Activated T-cell treated with anti-CD3 and anti-CD28 coated beads, Interleukin-2, amount 50 U/mL, for 24 hours (primary cell): ENCODE measurements around the gene SRSF6.
A peak's percentile ranks its signal among the peaks of the same experiment; 100 is the strongest.
"Not testable (repeated sequence)": the region's sequence is repeated elsewhere in the genome, so short reads cannot be mapped to it uniquely, and the experiment has no call there.

Source experiments
- DNase-seq: peaks from one replicate; pipeline ENCODE4 v3.0.0-alpha.2; 2020
- H3K27ac Mint-ChIP-seq: 2 replicates; pipeline ENCODE4 v1.8.0; 2020; ENCODE audit warnings: mild to moderate bottlenecking, mixed read lengths
- H3K27me3 Mint-ChIP-seq: 2 replicates; pipeline ENCODE4 v1.8.0; 2020; ENCODE audit warnings: mixed read lengths
- H3K36me3 Mint-ChIP-seq: 2 replicates; pipeline ENCODE4 v1.8.0; 2020; ENCODE audit warnings: low read depth, mixed read lengths
- H3K4me1 Mint-ChIP-seq: 2 replicates; pipeline ENCODE4 v1.8.0; 2020; ENCODE audit warnings: low read depth, mixed read lengths
- H3K4me3 Mint-ChIP-seq: 2 replicates; pipeline ENCODE4 v1.8.0; 2020; ENCODE audit warnings: mild to moderate bottlenecking, moderate library complexity, mixed read lengths
- H3K9me3 Mint-ChIP-seq: 2 replicates; pipeline ENCODE4 v1.8.0; 2020; ENCODE audit warnings: mixed read lengths

Gene SRSF6

DNA sequence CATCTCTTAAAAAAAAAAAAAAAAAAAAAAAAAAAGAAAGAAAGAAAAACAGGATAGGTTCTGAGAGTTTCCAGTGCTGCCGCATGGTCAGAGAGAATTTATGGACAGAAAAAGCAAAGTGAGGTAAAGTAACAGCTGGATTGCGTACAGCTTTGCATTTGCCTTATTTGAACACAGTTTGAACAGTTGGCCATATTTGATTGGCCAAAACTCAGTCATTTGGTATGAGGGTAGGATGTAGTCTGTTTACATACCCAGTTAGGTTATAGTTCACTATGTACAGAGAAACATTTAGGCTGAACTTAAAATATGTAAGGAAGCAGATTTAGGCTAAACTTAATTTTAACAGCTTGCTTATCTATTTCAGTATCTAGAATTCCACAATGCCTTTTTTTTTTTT lies 32.3 kb downstream of the SRSF6 start:
- no peak for DNase-seq

DNA sequence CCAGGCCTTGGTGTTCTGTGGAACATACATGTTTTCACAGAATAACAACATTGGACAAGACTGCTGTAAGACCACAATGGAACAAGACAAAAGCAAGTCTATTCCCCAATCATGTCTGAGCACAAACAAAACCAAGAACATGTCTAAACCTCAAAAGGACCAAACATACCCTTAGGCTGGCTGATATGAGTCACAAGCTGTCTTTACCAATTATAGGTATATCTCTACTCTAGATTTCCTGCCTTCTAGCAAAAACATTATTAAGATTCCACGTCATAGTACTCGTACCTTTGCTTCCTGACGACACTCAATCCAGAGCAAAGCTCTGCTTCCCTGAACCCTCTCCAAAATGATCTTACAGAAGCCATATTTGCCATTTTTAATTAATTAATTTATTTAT lies 34.4 kb downstream of the SRSF6 start:
- Mint-ChIP-seq H3K9me3 (peaks cover 9% of the 10 kb centered on the region), H3K36me3 (no peaks in the 10 kb centered on the region), H3K27ac (no peak overlapping the region), H3K4me1 (peaks cover 7% of the 10 kb centered on the region), H3K27me3 (peaks cover 9% of the 10 kb centered on the region), H3K4me3 (no peak overlapping the region)
- DNase-seq: no peak

More for the DNA sequence above, 32.3 kb downstream of the SRSF6 start:
- Mint-ChIP-seq H3K4me3 (no peak overlapping the region), H3K9me3 (peaks cover 10% of the 10 kb centered on the region), H3K27ac (no peak overlapping the region), H3K36me3 (no peaks in the 10 kb centered on the region), H3K27me3 (peaks cover 9% of the 10 kb centered on the region), H3K4me1 (peaks cover 7% of the 10 kb centered on the region)

DNA sequence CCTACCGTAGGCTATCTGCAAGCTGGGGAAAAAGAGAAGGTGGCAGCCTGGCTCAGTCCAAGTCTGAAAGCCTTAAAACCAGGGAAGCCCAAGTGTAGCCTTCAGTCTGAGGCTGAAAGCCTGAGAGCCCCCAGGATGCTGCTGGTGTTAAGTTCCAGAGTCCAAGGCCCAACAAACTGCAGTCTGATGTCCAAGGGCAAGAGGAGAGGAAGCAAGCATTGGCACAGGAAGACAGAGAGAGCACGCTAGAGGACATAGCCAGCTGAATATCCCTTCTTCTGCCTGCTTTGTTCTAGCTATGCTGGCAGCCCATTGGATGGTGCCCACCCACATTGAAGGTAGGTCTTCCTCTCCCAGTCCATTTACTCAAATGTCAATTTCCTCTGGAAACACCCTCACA lies 37.7 kb downstream of the SRSF6 start:
- Mint-ChIP-seq H3K27ac (no peak overlapping the region), H3K36me3 (no peaks in the 10 kb centered on the region), H3K4me1 (peaks cover 7% of the 10 kb centered on the region), H3K4me3 (no peak overlapping the region), H3K9me3 (peaks cover 2% of the 10 kb centered on the region), H3K27me3 (peaks cover 7% of the 10 kb centered on the region)
- DNase-seq: no peak

DNA sequence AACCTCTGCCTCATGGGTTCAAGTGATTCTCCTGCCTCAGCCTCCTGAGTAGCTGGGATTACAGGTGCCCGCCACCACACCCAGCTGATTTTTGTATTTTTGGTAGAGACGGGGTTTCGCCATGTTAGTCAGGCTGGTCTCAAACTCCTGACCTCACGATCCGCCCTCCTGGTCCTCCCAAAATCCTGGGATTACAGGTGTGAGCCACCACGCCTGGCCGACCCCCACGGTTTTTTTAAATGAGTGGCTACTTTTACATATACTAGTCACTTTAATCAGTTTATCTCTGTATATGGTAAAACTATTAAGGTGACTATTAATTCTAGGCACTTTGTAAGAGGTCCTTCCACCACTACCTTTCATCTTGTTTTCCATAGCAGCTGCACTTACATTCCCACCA lies 44.3 kb downstream of the SRSF6 start:
- not testable (repeated sequence) for H3K4me3 Mint-ChIP-seq, H3K36me3 Mint-ChIP-seq, DNase-seq, H3K27ac Mint-ChIP-seq, H3K4me1 Mint-ChIP-seq, H3K9me3 Mint-ChIP-seq
- peaks cover 36% of the 10 kb centered on the region for H3K27me3 Mint-ChIP-seq

DNA sequence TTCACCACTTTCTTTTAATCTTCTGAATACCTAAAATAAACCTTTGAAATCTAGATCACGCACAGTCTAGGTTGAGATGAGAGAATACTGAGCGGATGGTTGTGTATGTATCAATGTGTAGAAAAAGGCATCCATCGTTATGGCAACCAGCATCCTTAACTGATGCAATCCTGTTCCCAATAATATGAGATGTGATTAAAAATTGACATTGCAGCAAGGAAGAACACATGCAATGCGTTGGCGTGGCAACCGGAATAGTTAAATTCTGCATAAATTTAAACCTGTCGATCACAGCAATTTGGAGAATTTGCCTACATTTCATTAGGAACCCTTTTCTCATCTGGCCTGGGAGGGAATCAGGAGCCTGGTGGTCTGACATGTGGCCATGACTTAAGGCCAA lies 48.5 kb downstream of the SRSF6 start:
- peaks cover 58% of the 10 kb centered on the region for H3K27me3 Mint-ChIP-seq

DNA sequence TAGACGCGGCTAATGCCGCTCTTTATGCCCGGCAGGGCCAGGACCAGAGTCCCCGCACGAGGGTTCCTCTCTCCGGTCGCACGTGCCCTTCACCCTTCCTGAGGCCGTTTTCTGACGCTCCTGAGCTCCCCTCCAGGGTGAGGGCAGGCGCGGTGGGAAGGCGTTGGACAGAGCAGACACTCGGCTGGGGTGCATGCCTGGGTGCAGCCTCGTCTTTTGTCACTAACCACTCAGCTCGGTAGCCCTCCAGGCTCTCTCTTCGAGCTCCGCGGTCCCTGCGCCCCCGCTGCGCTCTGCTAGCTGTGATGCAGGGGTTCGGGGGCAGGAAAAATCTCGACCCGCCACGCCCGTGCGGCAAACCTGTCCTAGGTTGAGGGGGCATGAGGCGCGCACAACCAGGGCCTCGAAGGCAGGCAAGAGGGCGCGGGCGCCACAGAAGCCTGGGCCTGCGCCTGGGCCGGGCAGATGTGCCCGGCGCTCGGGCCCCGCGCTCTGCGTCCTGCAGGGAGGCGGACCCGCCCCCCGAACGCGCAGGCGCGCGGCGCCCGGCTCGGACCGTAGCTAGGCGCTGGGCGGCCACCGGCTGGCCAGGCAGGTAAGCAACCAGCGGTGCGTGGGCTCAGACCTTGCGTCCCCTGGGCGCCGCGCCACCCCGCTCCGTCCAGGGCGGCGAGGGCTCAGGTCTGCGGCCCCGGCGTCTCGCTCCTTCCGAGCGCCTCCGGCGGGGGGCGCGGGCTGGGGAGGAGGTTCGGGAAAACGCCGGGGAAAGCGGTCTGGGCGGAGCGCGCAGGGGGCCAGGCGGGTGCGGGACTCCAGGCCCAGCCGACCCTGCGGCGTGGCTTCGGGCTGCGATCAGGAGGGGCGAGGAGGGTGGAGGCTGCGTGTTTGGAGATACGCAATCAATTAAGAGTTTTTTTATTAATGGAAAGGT lies 49.7 kb downstream of the SRSF6 start, which contains the start of gene L3MBTL1:
L3MBTL1 (plus strand) TSS at position 548 of the 931 bp plus-strand sequence. CDS start 5,807 bp downstream, outside the sequence.
- Mint-ChIP-seq H3K27me3 (peaks cover 56% of the 10 kb centered on the region), H3K27ac (no peak within 1 kb of the TSS), H3K9me3 (no peaks in the 10 kb centered on the region), H3K4me1 (peaks cover 4% of the 10 kb centered on the region), H3K4me3 (peak within 1 kb of the TSS; percentile 70), H3K36me3 (no peaks in the 10 kb centered on the region)
- peak; percentile 42 for DNase-seq

More for the DNA sequence above, 48.5 kb downstream of the SRSF6 start:
- Mint-ChIP-seq H3K27ac (no peak overlapping the region), H3K9me3 (no peaks in the 10 kb centered on the region), H3K36me3 (no peaks in the 10 kb centered on the region), H3K4me1 (peaks cover 4% of the 10 kb centered on the region), H3K4me3 (no peak overlapping the region)
- no peak for DNase-seq

DNA sequence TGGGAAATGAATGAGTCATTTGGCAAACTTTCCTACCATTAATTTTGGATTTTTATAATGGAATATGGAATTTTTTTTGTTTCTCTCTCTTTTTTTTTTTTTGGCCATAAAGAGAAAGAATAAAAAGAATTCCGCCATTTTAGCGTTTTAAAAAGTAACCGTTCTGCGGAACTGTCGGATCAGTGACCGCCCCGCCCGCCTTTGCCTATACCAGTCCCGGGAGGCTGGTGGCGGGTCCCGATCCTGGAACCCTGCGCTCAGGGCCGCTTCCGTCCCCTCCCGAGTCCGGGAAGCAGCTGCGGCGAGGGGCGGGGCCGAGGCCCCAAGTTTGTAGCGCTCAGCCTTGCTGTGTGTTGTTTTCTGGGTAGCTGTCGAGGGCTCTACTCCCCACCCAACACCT lies 50.4 kb downstream of the SRSF6 start:
- Mint-ChIP-seq H3K4me1 (peaks cover 4% of the 10 kb centered on the region), H3K4me3 (peak overlapping the region; percentile 70), H3K27ac (no peak overlapping the region), H3K27me3 (peaks cover 50% of the 10 kb centered on the region), H3K9me3 (no peaks in the 10 kb centered on the region), H3K36me3 (no peaks in the 10 kb centered on the region)
- peak; percentile 36 for DNase-seq

DNA sequence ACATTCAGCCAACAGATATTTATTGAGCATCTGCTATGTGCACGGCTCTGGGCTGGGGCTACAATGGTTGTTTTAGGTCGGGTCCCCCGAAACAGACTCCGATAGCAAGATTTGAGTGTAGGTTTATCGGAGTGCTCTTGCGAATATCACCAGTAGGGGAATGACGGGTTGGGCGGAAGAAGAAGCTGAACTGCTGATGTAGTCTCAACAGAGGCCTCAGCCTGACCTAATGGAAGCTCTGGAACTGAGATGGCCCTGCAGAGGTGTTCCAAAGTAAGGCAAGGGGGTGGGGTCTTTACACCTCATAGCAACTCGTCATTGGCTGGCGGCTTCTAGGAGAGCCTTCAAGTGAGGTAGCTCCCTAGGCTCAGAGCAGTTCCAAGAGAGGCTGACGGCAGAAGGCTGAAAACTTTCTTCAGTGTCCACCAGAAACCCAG lies 50.9 kb downstream of the SRSF6 start:
- Mint-ChIP-seq H3K27me3 (peaks cover 47% of the 10 kb centered on the region), H3K4me3 (peak overlapping the region; percentile 70), H3K27ac (no peak overlapping the region), H3K9me3 (no peaks in the 10 kb centered on the region), H3K4me1 (peaks cover 4% of the 10 kb centered on the region), H3K36me3 (no peaks in the 10 kb centered on the region)
- DNase-seq: no peak

DNA sequence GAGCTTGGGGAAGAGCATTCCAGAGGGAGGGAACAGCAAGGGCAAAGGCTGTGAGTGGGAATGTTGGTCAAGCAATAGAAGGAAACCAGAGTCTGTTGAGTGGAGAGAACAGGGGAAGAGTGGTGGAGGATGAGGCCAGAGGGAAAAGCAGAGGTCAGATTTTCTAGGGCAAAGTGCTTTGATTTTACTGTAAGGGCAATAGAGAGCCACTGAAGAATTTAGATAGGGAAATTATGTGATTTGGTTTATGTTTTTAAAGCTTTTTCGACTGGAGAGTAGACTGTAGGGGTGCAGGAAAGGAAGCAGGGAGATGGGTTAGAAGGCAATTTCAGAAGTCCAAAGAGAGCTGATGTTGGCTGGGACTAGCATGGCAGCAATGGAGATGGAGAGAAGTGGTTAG lies 54.2 kb downstream of the SRSF6 start:
- H3K27me3 Mint-ChIP-seq: peaks cover 23% of the 10 kb centered on the region
- DNase-seq: no peak
- H3K36me3 Mint-ChIP-seq: peaks cover 4% of the 10 kb centered on the region
- peaks cover 17% of the 10 kb centered on the region for H3K4me1 Mint-ChIP-seq
- H3K4me3 Mint-ChIP-seq: no peak overlapping the region
- no peaks in the 10 kb centered on the region for H3K9me3 Mint-ChIP-seq
- no peak overlapping the region for H3K27ac Mint-ChIP-seq

DNA sequence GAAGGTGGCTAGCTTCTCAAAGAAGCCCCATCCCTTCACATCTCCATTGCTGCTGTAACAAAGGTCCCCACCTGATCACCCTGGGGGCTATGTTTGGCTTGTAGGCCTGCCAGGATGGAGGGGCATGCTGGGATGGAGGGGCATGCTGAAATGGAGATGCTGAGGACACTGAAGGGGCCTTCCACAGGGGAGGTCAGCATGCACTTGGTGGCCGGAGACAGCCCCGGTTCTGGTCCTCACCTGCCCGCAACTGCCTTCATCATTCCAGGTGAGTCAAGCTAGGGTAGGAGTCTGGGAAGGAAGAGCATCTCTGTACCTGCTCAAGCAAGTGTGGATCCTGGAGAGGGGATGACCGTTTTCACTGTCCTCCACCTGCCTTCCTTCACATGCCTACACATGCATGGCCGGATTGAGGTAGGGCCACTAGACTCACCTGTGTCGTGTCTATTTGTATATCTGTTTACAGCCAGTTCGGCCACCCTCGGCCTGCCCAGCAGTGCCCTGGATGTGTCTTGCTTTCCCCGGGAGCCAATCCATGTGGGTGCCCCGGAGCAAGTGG lies 55.8 kb downstream of the SRSF6 start:
- DNase-seq: no peak
- H3K27me3 Mint-ChIP-seq: peaks cover 12% of the 10 kb centered on the region

More for the DNA sequence above, 55.8 kb downstream of the SRSF6 start:
- Mint-ChIP-seq H3K36me3 (peaks cover 7% of the 10 kb centered on the region), H3K4me1 (peaks cover 15% of the 10 kb centered on the region), H3K9me3 (no peaks in the 10 kb centered on the region), H3K27ac (no peak overlapping the region), H3K4me3 (peak overlapping the region; percentile 88)
